Peyer's patch (tissue), 4 donors: Measurements from ENCODE around the gene ANKRD35. TPM values are rescaled to one million over a fixed set of nuclear protein-coding genes. Genes with fewer than 3 reads are reported as not detected.

Source experiments
- DNase-seq, 3 donors: peaks; one replicate each; pipeline ENCODE4 v3.0.0-alpha.2; 2017 to 2019
- H3K27ac ChIP-seq, 4 donors: fragments of 200-600 bp; sonication (generic); one replicate each; pipeline ENCODE4 v1.5.1; 2016 to 2019
- H3K27me3 ChIP-seq, 2 donors: fragments of 200-600 bp; sonication (generic); one replicate each; pipeline ENCODE4 v1.5.1; 2019
- H3K36me3 ChIP-seq, 3 donors: fragments of 200-600 bp; sonication (generic); one replicate each; pipeline ENCODE4 v1.5.1; 2016 to 2019
- H3K4me1 ChIP-seq, 4 donors: fragments of 200-600 bp; sonication (generic); one replicate each; pipeline ENCODE4 v1.5.1; 2016 to 2019
- H3K4me3 ChIP-seq, 4 donors: fragments of 200-600 bp; sonication (generic); 1 replicate in 3 of 4; 2 replicates in 1 of 4; pipeline ENCODE4 v1.5.1; 2016 to 2019; ENCODE audit warnings: mild to moderate bottlenecking in 1 of 4
- H3K9me3 ChIP-seq, 4 donors: fragments of 200-600 bp; sonication (generic); one replicate each; pipeline ENCODE4 v1.5.1; 2016 to 2019; ENCODE audit warnings: mild to moderate bottlenecking in 1 of 4
- CTCF ChIP-seq, 6 experiments: fragments of 450-650 bp in 4 of 6; fragments of 200-600 bp in 2 of 6; sonication (generic) in 1 of 6; IDR thresholded peaks; one replicate each; pipeline ENCODE4 v1.5.1; 2017 to 2019; ENCODE audit warnings: antibody characterized with exemption in 6 of 6, mild to moderate bottlenecking in 3 of 6, moderate library complexity in 1 of 6
- POLR2A ChIP-seq, 2 donors: fragments of 450-650 bp; IDR thresholded peaks; one replicate each; pipeline ENCODE4 v1.5.1; 2017; ENCODE audit warnings: antibody characterized with exemption in 2 of 2, mild to moderate bottlenecking in 2 of 2, moderate library complexity in 2 of 2
- total RNA-seq, 4 donors: library from RNA; depleted of rRNA; stranded (reverse); fragments of >200 nt; gene quantifications; one replicate each; pipeline ENCODE4 v1.1.0, GENCODE V29; 2016

ANKRD35 gene
- total RNA-seq, 4 donors from 2014 or later, result 0.85 to 7.4 (median 1.2) TPM; not detected in 1

DNA sequence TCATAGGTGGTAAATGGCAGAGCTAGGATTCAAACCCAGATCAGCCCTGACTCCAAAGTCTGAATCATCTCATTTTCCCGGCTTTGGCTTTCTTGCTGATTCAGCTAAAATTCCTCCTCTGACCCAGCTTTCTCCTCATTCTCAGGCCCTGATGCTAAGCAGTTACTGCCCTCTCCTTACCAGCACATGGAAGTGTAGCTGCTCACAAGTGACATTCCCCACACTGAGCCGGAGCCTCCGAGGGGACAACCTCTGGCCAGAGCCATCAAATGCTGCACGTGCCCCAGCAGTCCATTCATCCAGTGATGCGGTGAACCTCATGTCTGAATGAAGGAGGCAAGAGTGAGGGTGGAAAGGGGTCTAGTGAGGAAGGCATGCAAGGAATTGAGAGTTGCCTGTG lies 13.1 kb upstream of the ANKRD35 start:
- H3K36me3 ChIP-seq, result no peaks in the 10 kb centered on the region
- H3K9me3 ChIP-seq, result no peaks in the 10 kb centered on the region
- no peak for TF ChIP-seq CTCF (IDR thresholded peaks at IDR 0.05)
- no peak for TF ChIP-seq POLR2A (IDR thresholded peaks at IDR 0.05)
- no peaks in the 10 kb centered on the region for H3K4me1 ChIP-seq
- DNase-seq, result no peak
- H3K4me3 ChIP-seq, result no peak overlapping the region
- H3K27ac ChIP-seq, result no peak overlapping the region
- no peaks in the 10 kb centered on the region for H3K27me3 ChIP-seq

- Histone ChIP-seq H3K4me1 (no peaks in the 10 kb centered on the region), H3K36me3 (no peaks in the 10 kb centered on the region), H3K4me3 (no peak overlapping the region), H3K9me3 (no peaks in the 10 kb centered on the region), H3K27me3 (no peaks in the 10 kb centered on the region), H3K27ac (no peak overlapping the region)
- TF ChIP-seq CTCF (IDR thresholded peaks at IDR 0.05), result no peak
- TF ChIP-seq POLR2A (IDR thresholded peaks at IDR 0.05), result no peak
- DNase-seq, result no peak
These were observed 12.3 kb upstream of the ANKRD35 start for GRCh38 chr1:145897969-145898368.

- H3K27me3 ChIP-seq, result no peaks in the 10 kb centered on the region
- no peak overlapping the region for H3K27ac ChIP-seq
- no peaks in the 10 kb centered on the region for H3K9me3 ChIP-seq
- DNase-seq, result no peak
- H3K4me3 ChIP-seq, result no peak overlapping the region
- no peaks in the 10 kb centered on the region for H3K36me3 ChIP-seq
- peaks cover 0 to 16% (median 2%) of the 10 kb centered on the region in 4 donors for H3K4me1 ChIP-seq
- TF ChIP-seq CTCF (IDR thresholded peaks at IDR 0.05) (no peak), POLR2A (IDR thresholded peaks at IDR 0.05) (no peak)
These were observed 9.8 kb upstream of the ANKRD35 start for GRCh38 chr1:145895471-145895870.

GRCh38 chr1:145893306-145894055 lies 7.8 kb upstream of the ANKRD35 start:
- TF ChIP-seq CTCF (IDR thresholded peaks at IDR 0.05) (no peak), POLR2A (IDR thresholded peaks at IDR 0.05) (no peak)
- Histone ChIP-seq H3K27me3 (no peaks in the 10 kb centered on the region), H3K36me3 (no peaks in the 10 kb centered on the region), H3K9me3 (no peaks in the 10 kb centered on the region), H3K4me3 (no peak overlapping the region), H3K27ac (peak overlapping the region in 1 of 4 donors; percentile 79), H3K4me1 (peaks cover 0 to 16% (median 2%) of the 10 kb centered on the region in 4 donors)
- no peak for DNase-seq

- no peak for DNase-seq
- Histone ChIP-seq H3K27me3 (no peaks in the 10 kb centered on the region), H3K36me3 (no peaks in the 10 kb centered on the region), H3K4me1 (peaks cover 0 to 16% (median 2%) of the 10 kb centered on the region in 4 donors), H3K4me3 (no peak overlapping the region), H3K9me3 (no peaks in the 10 kb centered on the region), H3K27ac (peak overlapping the region; percentile 19 to 82 (median 72))
- TF ChIP-seq CTCF (IDR thresholded peaks at IDR 0.05), result no peak
- no peak for TF ChIP-seq POLR2A (IDR thresholded peaks at IDR 0.05)
These were observed 6.9 kb upstream of the ANKRD35 start for GRCh38 chr1:145892486-145893087.
